IMR-90 (cell line): Measurements from ENCODE around the gene SGTB. TPM values are rescaled to one million over a fixed set of nuclear protein-coding genes. Genes with fewer than 3 reads are reported as not detected.

Source experiments
- ATAC-seq: fragments of 200-7000 bp; cut with Tn5 transposase; 2 replicates; pipeline ENCODE4 v1.9.1; 2020; ENCODE audit warnings: low read depth, mild to moderate bottlenecking, moderate library complexity
- BruUV-seq: library from RNA; stranded (reverse); fragments of 400-500 nt; replicated peaks from 2 replicates; lab custom pipeline; 2021; lab: Mats Ljungman, UMichigan
- CTCF ChIA-PET: fragments of 300-600 bp; formaldehyde crosslinking; extraction: SDS; loops from one replicate; lab custom pipeline; 2021; ENCODE audit warnings: antibody characterized with exemption; lab: Yijun Ruan, JAX
- POLR2A ChIA-PET: fragments of 300-600 bp; sonication (Branson Sonifier 250); formaldehyde crosslinking; loops from one replicate; lab custom pipeline; 2022; ENCODE audit warnings: antibody characterized with exemption; ENCODE audit not compliant: unreplicated experiment; lab: Charles Lee
- DNase-seq: peaks from one replicate; pipeline ENCODE4 v3.0.0; 2013
- H2AFZ ChIP-seq: replicated peaks from 2 replicates; pipeline ENCODE3; 2013; ENCODE audit warnings: low read length, mild to moderate bottlenecking; ENCODE audit not compliant: poor library complexity
- H2AK5ac ChIP-seq: 2 replicates; pipeline ENCODE4 v1.6.1; 2013; ENCODE audit warnings: low read depth, low read length, inconsistent platforms
- H2AK9ac ChIP-seq: replicated peaks from 2 replicates; pipeline ENCODE3; 2013; ENCODE audit warnings: mild to moderate bottlenecking, low read depth, low read length, moderate library complexity; ENCODE audit not compliant: poor library complexity
- H2BK120ac ChIP-seq: 2 replicates; pipeline ENCODE4 v1.6.1; 2013; ENCODE audit warnings: low read depth, low read length, inconsistent platforms
- H2BK15ac ChIP-seq: 3 replicates; pipeline ENCODE4 v1.6.1; 2013; ENCODE audit warnings: low read depth, low read length, inconsistent platforms
- H2BK20ac ChIP-seq: 2 replicates; pipeline ENCODE4 v1.6.1; 2013; ENCODE audit warnings: low read depth, mild to moderate bottlenecking, inconsistent platforms, low read length, moderate library complexity
- H2BK5ac ChIP-seq: 2 replicates; pipeline ENCODE4 v1.6.1; 2013; ENCODE audit warnings: mild to moderate bottlenecking, low read depth, low read length, inconsistent platforms; ENCODE audit not compliant: poor library complexity, severe bottlenecking
- H3K14ac ChIP-seq: replicated peaks from 2 replicates; pipeline ENCODE4 v1.6.1; 2013; ENCODE audit warnings: low read depth, low read length, inconsistent platforms
- H3K18ac ChIP-seq: 2 replicates; pipeline ENCODE4 v1.6.1; 2013; ENCODE audit warnings: low read depth, low read length, control low read depth
- H3K23ac ChIP-seq: 2 replicates; pipeline ENCODE4 v1.6.1; 2013; ENCODE audit warnings: low read depth, low read length, inconsistent platforms
- H3K27ac ChIP-seq: 2 replicates; pipeline ENCODE4 v1.5.1; 2013; ENCODE audit warnings: mild to moderate bottlenecking, control low read depth, low read length; ENCODE audit not compliant: insufficient read depth
- H3K27me3 ChIP-seq: 2 replicates; pipeline ENCODE4 v1.6.1; 2013; ENCODE audit warnings: low read length; ENCODE audit not compliant: control insufficient read depth, insufficient read depth
- H3K36me3 ChIP-seq: 2 replicates; pipeline ENCODE4 v1.6.1; 2013; ENCODE audit warnings: low read length, mixed read lengths; ENCODE audit not compliant: control insufficient read depth, insufficient read depth
- H3K4ac ChIP-seq: 2 replicates; pipeline ENCODE4 v1.6.1; 2013; ENCODE audit warnings: low read depth, low read length, inconsistent platforms
- H3K4me1 ChIP-seq: 2 replicates; pipeline ENCODE4 v1.6.1; 2013; ENCODE audit warnings: low read length, mixed read lengths; ENCODE audit not compliant: control insufficient read depth, insufficient read depth
- H3K4me2 ChIP-seq: 2 replicates; pipeline ENCODE4 v1.6.1; 2013; ENCODE audit warnings: low read depth, mild to moderate bottlenecking, control low read depth, low read length, moderate library complexity
- H3K4me3 ChIP-seq: 2 replicates; pipeline ENCODE4 v1.5.1; 2013; ENCODE audit warnings: low read depth, mild to moderate bottlenecking, control low read depth, low read length, moderate library complexity; ENCODE audit not compliant: insufficient read depth
- H3K56ac ChIP-seq: 2 replicates; pipeline ENCODE4 v1.6.1; 2013; ENCODE audit warnings: low read length, inconsistent platforms; ENCODE audit not compliant: insufficient read depth; ENCODE audit errors: extremely low read depth
- H3K79me1 ChIP-seq, 2 experiments: 2 replicates each; pipeline ENCODE4 v1.6.1; 2013; ENCODE audit warnings: low read length in 2 of 2, inconsistent platforms in 1 of 2, low read depth in 1 of 2
- H3K9ac ChIP-seq: 2 replicates; pipeline ENCODE4 v1.6.1; 2013; ENCODE audit warnings: low read depth, low read length, control low read depth
- H3K9me1 ChIP-seq: 2 replicates; pipeline ENCODE4 v1.6.1; 2013; ENCODE audit warnings: low read length, inconsistent platforms; ENCODE audit not compliant: insufficient read depth
- H3K9me3 ChIP-seq: 2 replicates; pipeline ENCODE4 v1.6.1; 2013; ENCODE audit warnings: low read length; ENCODE audit not compliant: control insufficient read depth, insufficient read depth
- H4K20me1 ChIP-seq: 2 replicates; pipeline ENCODE4 v1.6.1; 2013; ENCODE audit warnings: low read length, inconsistent platforms; ENCODE audit not compliant: insufficient read depth
- H4K5ac ChIP-seq: 2 replicates; pipeline ENCODE4 v1.6.1; 2013; ENCODE audit warnings: mild to moderate bottlenecking, low read depth, low read length, control low read depth
- H4K8ac ChIP-seq, 2 experiments: 2 replicates each; pipeline ENCODE4 v1.6.1; 2013; ENCODE audit warnings: low read depth in 2 of 2, low read length in 2 of 2, control low read depth in 1 of 2, inconsistent platforms in 1 of 2
- H4K91ac ChIP-seq: 2 replicates; pipeline ENCODE4 v1.6.1; 2013; ENCODE audit warnings: low read depth, low read length, inconsistent platforms; ENCODE audit not compliant: insufficient read depth
- BHLHE40 ChIP-seq: fragments of 150-350 bp; IDR thresholded peaks from 2 replicates; pipeline ENCODE4 v1.6.1; 2016; ENCODE audit warnings: mild to moderate bottlenecking, low read depth, low read length
- CEBPB ChIP-seq: IDR thresholded peaks from 2 replicates; pipeline ENCODE4 v1.6.1; 2012; ENCODE audit warnings: low read depth, low read length, improper control_type of control experiment
- MAFK ChIP-seq: IDR thresholded peaks from 2 replicates; pipeline ENCODE4 v1.6.1; 2012; ENCODE audit warnings: low read depth, low read length, improper control_type of control experiment
- RCOR1 ChIP-seq: IDR thresholded peaks from 2 replicates; pipeline ENCODE4 v1.6.1; 2012; ENCODE audit warnings: mild to moderate bottlenecking, low read length, improper control_type of control experiment; ENCODE audit not compliant: insufficient replicate concordance
- RFX5 ChIP-seq: IDR thresholded peaks from 2 replicates; pipeline ENCODE4 v1.8.0; 2012; ENCODE audit warnings: low read depth, mild to moderate bottlenecking, low read length, moderate library complexity
- SMC3 ChIP-seq: fragments of 150-350 bp; IDR thresholded peaks from 2 replicates; pipeline ENCODE4 v1.6.1; 2016; ENCODE audit warnings: low read depth, mild to moderate bottlenecking, antibody characterized with exemption, low read length, moderate library complexity
- WGBS, 2 experiments: methylation state at CpG; one replicate each; pipeline versions ENCODE4 v1.1.5 to v1.1.7; 2013; ENCODE audit warnings: missing lambda C conversion rate in 2 of 2; ENCODE audit not compliant: insufficient read length in 1 of 2; ENCODE audit errors: extremely low coverage in 2 of 2; 5-methylcytosine and 5-hydroxymethylcytosine counted together
- dilution Hi-C: fragments of 300-500 bp; cut with HindIII; formaldehyde crosslinking; loops from one replicate; pipeline ENCODE4 v1.14.3; 2018; ENCODE audit warnings: low sequenced_read_pairs; ENCODE audit not compliant: unreplicated experiment
- in situ Hi-C: fragments of 300-500 bp; cut with MboI; formaldehyde crosslinking; loops from 3 replicates; pipeline ENCODE4 v1.14.3; 2019; ENCODE audit warnings: low sequenced_read_pairs, inconsistent platforms, mixed read lengths
- intact Hi-C: fragments of 100-400 bp; cut with micrococcal nuclease; formaldehyde crosslinking; loops from 2 replicates; pipeline ENCODE4 v1.10.0; 2022
- polyA plus RNA-seq, 3 experiments: library from polyadenylated mRNA; depleted of rRNA; stranded (reverse); fragments of >200 nt; gene quantifications; 2 replicates each; pipeline ENCODE4 v1.2.3, GENCODE V29; 2012; ENCODE audit warnings: low replicate concordance in 1 of 3
- total RNA-seq: library from RNA; depleted of rRNA; stranded (reverse); fragments of >200 nt; gene quantifications from 2 replicates; pipeline ENCODE4 v1.2.3, GENCODE V29; 2012
- TF ChIP-seq, protein P1 (sequence below): conservative IDR thresholded peaks from 2 replicates; pipeline ENCODE4 v1.5.1; 2012; ENCODE audit warnings: mild to moderate bottlenecking, low read depth, low read length, improper control_type of control experiment

Gene SGTB
- total and polyA plus RNA-seq, 2 of the 4 experiments (the other 2 are of a cell fraction): 7.5 to 15.1 TPM

DNA sequence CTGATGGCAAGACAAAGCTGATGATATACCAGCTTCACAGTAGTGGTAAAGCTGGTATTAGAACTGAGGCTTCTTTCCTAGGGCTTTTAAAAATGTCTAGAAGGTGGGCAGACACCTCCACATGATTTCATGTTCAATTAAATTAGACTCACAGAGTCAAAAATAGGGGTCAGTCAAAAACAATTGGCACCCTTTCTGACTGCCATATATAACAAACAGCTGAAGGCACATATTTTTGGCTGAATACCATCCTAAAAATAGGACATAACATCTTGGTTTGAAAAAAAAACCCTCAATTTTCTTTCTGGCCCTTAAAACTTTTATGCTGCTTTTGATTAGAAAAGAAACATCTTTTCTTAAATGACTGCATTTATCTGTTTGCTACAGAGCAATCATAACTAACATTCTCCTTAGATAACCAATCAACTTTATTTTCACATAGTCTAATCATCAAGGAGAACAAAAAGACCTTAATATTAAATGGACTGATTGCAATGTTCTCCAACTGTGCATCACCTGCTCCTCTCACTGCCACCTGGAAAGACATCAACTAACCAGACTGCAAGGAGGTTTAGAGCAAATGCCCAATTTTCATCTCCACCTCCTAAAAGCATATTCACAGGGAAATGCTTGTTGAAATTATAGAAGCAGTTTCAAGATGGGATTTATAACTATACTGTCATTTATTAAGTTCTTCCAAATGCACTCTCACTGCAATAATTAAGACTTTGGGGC, 3.2 kb downstream of the SGTB start (continued):
- TF ChIP-seq, protein P1, sequence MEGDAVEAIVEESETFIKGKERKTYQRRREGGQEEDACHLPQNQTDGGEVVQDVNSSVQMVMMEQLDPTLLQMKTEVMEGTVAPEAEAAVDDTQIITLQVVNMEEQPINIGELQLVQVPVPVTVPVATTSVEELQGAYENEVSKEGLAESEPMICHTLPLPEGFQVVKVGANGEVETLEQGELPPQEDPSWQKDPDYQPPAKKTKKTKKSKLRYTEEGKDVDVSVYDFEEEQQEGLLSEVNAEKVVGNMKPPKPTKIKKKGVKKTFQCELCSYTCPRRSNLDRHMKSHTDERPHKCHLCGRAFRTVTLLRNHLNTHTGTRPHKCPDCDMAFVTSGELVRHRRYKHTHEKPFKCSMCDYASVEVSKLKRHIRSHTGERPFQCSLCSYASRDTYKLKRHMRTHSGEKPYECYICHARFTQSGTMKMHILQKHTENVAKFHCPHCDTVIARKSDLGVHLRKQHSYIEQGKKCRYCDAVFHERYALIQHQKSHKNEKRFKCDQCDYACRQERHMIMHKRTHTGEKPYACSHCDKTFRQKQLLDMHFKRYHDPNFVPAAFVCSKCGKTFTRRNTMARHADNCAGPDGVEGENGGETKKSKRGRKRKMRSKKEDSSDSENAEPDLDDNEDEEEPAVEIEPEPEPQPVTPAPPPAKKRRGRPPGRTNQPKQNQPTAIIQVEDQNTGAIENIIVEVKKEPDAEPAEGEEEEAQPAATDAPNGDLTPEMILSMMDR: no peak
- no peak for TF ChIP-seq SMC3
- no peak for TF ChIP-seq CEBPB

DNA sequence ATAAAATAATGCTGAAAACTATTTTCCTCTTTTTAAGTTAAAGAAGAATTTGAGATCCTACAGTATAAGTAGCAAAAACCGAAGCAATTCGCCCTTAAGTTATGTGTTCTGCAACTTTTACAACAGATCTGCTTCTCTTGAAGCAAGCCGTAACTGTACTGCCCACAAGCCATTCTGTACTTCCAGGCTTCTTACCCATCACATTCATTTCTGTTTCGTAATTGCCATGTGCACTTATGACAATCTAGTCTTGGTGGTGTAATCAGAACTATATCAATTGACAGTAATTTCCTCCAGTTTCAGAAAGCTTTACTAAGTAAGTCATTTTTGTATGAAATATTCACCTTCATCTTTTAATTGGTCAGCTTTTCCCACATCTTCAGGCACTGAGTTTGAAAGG, 13.8 kb downstream of the SGTB start:
- no peak overlapping the region for H3K18ac ChIP-seq
- no CpG with 5 or more reads among the region's 4 CpGs for WGBS, 2 experiments
- H3K79me1 ChIP-seq: peaks cover 5 to 10% of the 10 kb centered on the region in 2 experiments
- H3K4me2 ChIP-seq: no peak overlapping the region
- H2BK20ac ChIP-seq: no peak overlapping the region
- no peak overlapping the region for H3K56ac ChIP-seq
- no peaks in the 10 kb centered on the region for H3K9me3 ChIP-seq
- intact Hi-C loops: no loop called here
- H3K14ac ChIP-seq: no peak overlapping the region
- H2AK5ac ChIP-seq: no peak overlapping the region
- no peak overlapping the region for H3K23ac ChIP-seq
- H3K9ac ChIP-seq: no peak overlapping the region
- TF ChIP-seq MAFK: no peak
- no peak for TF ChIP-seq BHLHE40
- TF ChIP-seq RFX5: no peak
- TF ChIP-seq RCOR1: no peak
- no peak overlapping the region for H3K4me3 ChIP-seq
- POLR2A ChIA-PET: no interaction called here
- CTCF ChIA-PET: no interaction called here
- H3K4ac ChIP-seq: no peak overlapping the region
- no peaks in the 10 kb centered on the region for H3K27me3 ChIP-seq
- no peak overlapping the region for H2BK5ac ChIP-seq
- H2BK15ac ChIP-seq: no peak overlapping the region
- H2AK9ac ChIP-seq: no peak overlapping the region
- no peak overlapping the region for H2BK120ac ChIP-seq
- H3K27ac ChIP-seq: no peak overlapping the region
- no peak overlapping the region for H4K5ac ChIP-seq
- no TSS peak for BruUV-seq
- H3K9me1 ChIP-seq: 0 out of 2 replicates have a peak, but pooled peaks cover under 1% of the 10 kb centered on the region
- no peak overlapping the region for H4K91ac ChIP-seq
- no peaks in the 10 kb centered on the region for H4K20me1 ChIP-seq
- ATAC-seq: no peak
- H2AFZ ChIP-seq: no peak overlapping the region
- DNase-seq: no peak
- no peaks in the 10 kb centered on the region for H3K4me1 ChIP-seq
- no peak overlapping the region for H4K8ac ChIP-seq
- peaks cover 17% of the 10 kb centered on the region for H3K36me3 ChIP-seq
- in situ Hi-C loops: no loop called here
- dilution Hi-C loops: no loop called here
